Mesothelial cell of epicardium (in vitro differentiated cells): Measurements from ENCODE around the gene FGFBP3. TPM values are rescaled to one million over a fixed set of nuclear protein-coding genes. Genes with fewer than 3 reads are reported as not detected.
A peak's percentile ranks its signal among the peaks of the same experiment; 100 is the strongest.

Experiments
- DNase-seq, 2 experiments: peaks; one replicate each; pipeline ENCODE4 v3.0.0; 2021; ENCODE audit warnings: low spot score in 2 of 2; ENCODE audit not compliant: unreplicated experiment in 2 of 2
- H3K27ac Mint-ChIP-seq: 2 replicates; pipeline ENCODE4 v1.8.0; 2021; ENCODE audit warnings: mixed read lengths
- H3K27me3 Mint-ChIP-seq: 2 replicates; pipeline ENCODE4 v1.8.0; 2021; ENCODE audit warnings: low read depth, mixed read lengths
- H3K36me3 Mint-ChIP-seq: 2 replicates; pipeline ENCODE4 v1.8.0; 2021; ENCODE audit warnings: mixed read lengths
- H3K4me1 Mint-ChIP-seq: 2 replicates; pipeline ENCODE4 v1.8.0; 2021; ENCODE audit warnings: mixed read lengths
- H3K4me3 Mint-ChIP-seq: 2 replicates; pipeline ENCODE4 v1.8.0; 2021; ENCODE audit warnings: mild to moderate bottlenecking, moderate library complexity, mixed read lengths
- H3K9me3 Mint-ChIP-seq: 2 replicates; pipeline ENCODE4 v1.8.0; 2021; ENCODE audit warnings: mixed read lengths
- CTCF ChIP-seq: fragments of 200-600 bp; sonication (generic); IDR thresholded peaks from one replicate; pipeline ENCODE4 v1.5.0; 2021; ENCODE audit warnings: antibody characterized with exemption; ENCODE audit not compliant: unreplicated experiment
- total RNA-seq: library from RNA; stranded (reverse); gene quantifications from 3 replicates; pipeline ENCODE4 v1.2.1, GENCODE V29; 2021

FGFBP3 gene
- total RNA-seq, 1 donor from 2014 or later, result 3.5 TPM

GRCh38 chr10:91941426-91941825, 32.1 kb upstream of the FGFBP3 start:
- Mint-ChIP-seq H3K9me3 (no peaks in the 10 kb centered on the region), H3K27ac (no peak overlapping the region), H3K4me1 (peaks cover 3% of the 10 kb centered on the region), H3K27me3 (no peaks in the 10 kb centered on the region), H3K4me3 (no peak overlapping the region), H3K36me3 (peaks cover 36% of the 10 kb centered on the region)
- no peak for TF ChIP-seq CTCF
- no peak for DNase-seq

GRCh38 chr10:91939653-91940052, 30.4 kb upstream of the FGFBP3 start:
- H3K4me1 Mint-ChIP-seq, result peaks cover 3% of the 10 kb centered on the region

GRCh38 chr10:91935886-91936285, 26.6 kb upstream of the FGFBP3 start:
- H3K4me3 Mint-ChIP-seq, result no peak overlapping the region
- peaks cover 10% of the 10 kb centered on the region for H3K4me1 Mint-ChIP-seq
- H3K27ac Mint-ChIP-seq, result no peak overlapping the region
- DNase-seq, result no peak
- H3K36me3 Mint-ChIP-seq, result peaks cover 34% of the 10 kb centered on the region
- no peaks in the 10 kb centered on the region for H3K27me3 Mint-ChIP-seq
- TF ChIP-seq CTCF, result no peak
- peaks cover 10% of the 10 kb centered on the region for H3K9me3 Mint-ChIP-seq

More at GRCh38 chr10:91939653-91940052, 30.4 kb upstream of the FGFBP3 start:
- H3K4me3 Mint-ChIP-seq, result no peak overlapping the region
- no peak for TF ChIP-seq CTCF
- peaks cover 7% of the 10 kb centered on the region for H3K9me3 Mint-ChIP-seq
- no peak overlapping the region for H3K27ac Mint-ChIP-seq
- no peak for DNase-seq
- no peaks in the 10 kb centered on the region for H3K27me3 Mint-ChIP-seq
- H3K36me3 Mint-ChIP-seq, result peaks cover 39% of the 10 kb centered on the region

GRCh38 chr10:91932737-91933136, 23.5 kb upstream of the FGFBP3 start:
- Mint-ChIP-seq H3K27ac (no peak overlapping the region), H3K36me3 (peaks cover 32% of the 10 kb centered on the region), H3K9me3 (peaks cover 10% of the 10 kb centered on the region), H3K4me1 (peaks cover 14% of the 10 kb centered on the region), H3K4me3 (no peak overlapping the region), H3K27me3 (no peaks in the 10 kb centered on the region)
- no peak for DNase-seq
- no peak for TF ChIP-seq CTCF

- H3K9me3 Mint-ChIP-seq, result peaks cover 10% of the 10 kb centered on the region
- TF ChIP-seq CTCF, result no peak
These were observed 22.4 kb upstream of the FGFBP3 start for GRCh38 chr10:91931526-91932190.

More at GRCh38 chr10:91931526-91932190, 22.4 kb upstream of the FGFBP3 start:
- Mint-ChIP-seq H3K27me3 (no peaks in the 10 kb centered on the region), H3K27ac (peak overlapping the region; percentile 11), H3K4me1 (peaks cover 17% of the 10 kb centered on the region), H3K36me3 (peaks cover 25% of the 10 kb centered on the region), H3K4me3 (no peak overlapping the region)
- DNase-seq, result no peak
